IMR-90 (cell line): ENCODE measurements around the gene MRPL1. TPM values are rescaled to one million over a fixed set of nuclear protein-coding genes. Genes with fewer than 3 reads are reported as not detected.

Source experiments
- ATAC-seq: fragments of 200-7000 bp; cut with Tn5 transposase; 2 replicates; pipeline ENCODE4 v1.9.1; 2020; ENCODE audit warnings: low read depth, mild to moderate bottlenecking, moderate library complexity
- BruUV-seq: library from RNA; stranded (reverse); fragments of 400-500 nt; replicated peaks from 2 replicates; lab custom pipeline; 2021; lab: Mats Ljungman, UMichigan
- CTCF ChIA-PET: fragments of 300-600 bp; formaldehyde crosslinking; extraction: SDS; loops from one replicate; lab custom pipeline; 2021; ENCODE audit warnings: antibody characterized with exemption; lab: Yijun Ruan, JAX
- POLR2A ChIA-PET: fragments of 300-600 bp; sonication (Branson Sonifier 250); formaldehyde crosslinking; loops from one replicate; lab custom pipeline; 2022; ENCODE audit warnings: antibody characterized with exemption; ENCODE audit not compliant: unreplicated experiment; lab: Charles Lee
- DNase-seq: peaks from one replicate; pipeline ENCODE4 v3.0.0; 2013
- H2AFZ ChIP-seq: replicated peaks from 2 replicates; pipeline ENCODE3; 2013; ENCODE audit warnings: low read length, mild to moderate bottlenecking; ENCODE audit not compliant: poor library complexity
- H2AK5ac ChIP-seq: 2 replicates; pipeline ENCODE4 v1.6.1; 2013; ENCODE audit warnings: low read depth, low read length, inconsistent platforms
- H2AK9ac ChIP-seq: replicated peaks from 2 replicates; pipeline ENCODE3; 2013; ENCODE audit warnings: mild to moderate bottlenecking, low read depth, low read length, moderate library complexity; ENCODE audit not compliant: poor library complexity
- H2BK120ac ChIP-seq: 2 replicates; pipeline ENCODE4 v1.6.1; 2013; ENCODE audit warnings: low read depth, low read length, inconsistent platforms
- H2BK15ac ChIP-seq: 3 replicates; pipeline ENCODE4 v1.6.1; 2013; ENCODE audit warnings: low read depth, low read length, inconsistent platforms
- H2BK20ac ChIP-seq: 2 replicates; pipeline ENCODE4 v1.6.1; 2013; ENCODE audit warnings: low read depth, mild to moderate bottlenecking, inconsistent platforms, low read length, moderate library complexity
- H2BK5ac ChIP-seq: 2 replicates; pipeline ENCODE4 v1.6.1; 2013; ENCODE audit warnings: mild to moderate bottlenecking, low read depth, low read length, inconsistent platforms; ENCODE audit not compliant: poor library complexity, severe bottlenecking
- H3K14ac ChIP-seq: replicated peaks from 2 replicates; pipeline ENCODE4 v1.6.1; 2013; ENCODE audit warnings: low read depth, low read length, inconsistent platforms
- H3K18ac ChIP-seq: 2 replicates; pipeline ENCODE4 v1.6.1; 2013; ENCODE audit warnings: low read depth, low read length, control low read depth
- H3K23ac ChIP-seq: 2 replicates; pipeline ENCODE4 v1.6.1; 2013; ENCODE audit warnings: low read depth, low read length, inconsistent platforms
- H3K27ac ChIP-seq: 2 replicates; pipeline ENCODE4 v1.5.1; 2013; ENCODE audit warnings: mild to moderate bottlenecking, control low read depth, low read length; ENCODE audit not compliant: insufficient read depth
- H3K27me3 ChIP-seq: 2 replicates; pipeline ENCODE4 v1.6.1; 2013; ENCODE audit warnings: low read length; ENCODE audit not compliant: control insufficient read depth, insufficient read depth
- H3K36me3 ChIP-seq: 2 replicates; pipeline ENCODE4 v1.6.1; 2013; ENCODE audit warnings: low read length, mixed read lengths; ENCODE audit not compliant: control insufficient read depth, insufficient read depth
- H3K4ac ChIP-seq: 2 replicates; pipeline ENCODE4 v1.6.1; 2013; ENCODE audit warnings: low read depth, low read length, inconsistent platforms
- H3K4me1 ChIP-seq: 2 replicates; pipeline ENCODE4 v1.6.1; 2013; ENCODE audit warnings: low read length, mixed read lengths; ENCODE audit not compliant: control insufficient read depth, insufficient read depth
- H3K4me2 ChIP-seq: 2 replicates; pipeline ENCODE4 v1.6.1; 2013; ENCODE audit warnings: low read depth, mild to moderate bottlenecking, control low read depth, low read length, moderate library complexity
- H3K4me3 ChIP-seq: 2 replicates; pipeline ENCODE4 v1.5.1; 2013; ENCODE audit warnings: low read depth, mild to moderate bottlenecking, control low read depth, low read length, moderate library complexity; ENCODE audit not compliant: insufficient read depth
- H3K56ac ChIP-seq: 2 replicates; pipeline ENCODE4 v1.6.1; 2013; ENCODE audit warnings: low read length, inconsistent platforms; ENCODE audit not compliant: insufficient read depth; ENCODE audit errors: extremely low read depth
- H3K79me1 ChIP-seq, 2 experiments: 2 replicates each; pipeline ENCODE4 v1.6.1; 2013; ENCODE audit warnings: low read length in 2 of 2, inconsistent platforms in 1 of 2, low read depth in 1 of 2
- H3K9ac ChIP-seq: 2 replicates; pipeline ENCODE4 v1.6.1; 2013; ENCODE audit warnings: low read depth, low read length, control low read depth
- H3K9me1 ChIP-seq: 2 replicates; pipeline ENCODE4 v1.6.1; 2013; ENCODE audit warnings: low read length, inconsistent platforms; ENCODE audit not compliant: insufficient read depth
- H3K9me3 ChIP-seq: 2 replicates; pipeline ENCODE4 v1.6.1; 2013; ENCODE audit warnings: low read length; ENCODE audit not compliant: control insufficient read depth, insufficient read depth
- H4K20me1 ChIP-seq: 2 replicates; pipeline ENCODE4 v1.6.1; 2013; ENCODE audit warnings: low read length, inconsistent platforms; ENCODE audit not compliant: insufficient read depth
- H4K5ac ChIP-seq: 2 replicates; pipeline ENCODE4 v1.6.1; 2013; ENCODE audit warnings: mild to moderate bottlenecking, low read depth, low read length, control low read depth
- H4K8ac ChIP-seq, 2 experiments: 2 replicates each; pipeline ENCODE4 v1.6.1; 2013; ENCODE audit warnings: low read depth in 2 of 2, low read length in 2 of 2, control low read depth in 1 of 2, inconsistent platforms in 1 of 2
- H4K91ac ChIP-seq: 2 replicates; pipeline ENCODE4 v1.6.1; 2013; ENCODE audit warnings: low read depth, low read length, inconsistent platforms; ENCODE audit not compliant: insufficient read depth
- BHLHE40 ChIP-seq: fragments of 150-350 bp; IDR thresholded peaks from 2 replicates; pipeline ENCODE4 v1.6.1; 2016; ENCODE audit warnings: mild to moderate bottlenecking, low read depth, low read length
- CEBPB ChIP-seq: IDR thresholded peaks from 2 replicates; pipeline ENCODE4 v1.6.1; 2012; ENCODE audit warnings: low read depth, low read length, improper control_type of control experiment
- CHD1 ChIP-seq: IDR thresholded peaks from 2 replicates; pipeline ENCODE4 v1.6.1; 2012; ENCODE audit warnings: low read depth, low read length, improper control_type of control experiment
- CTCF ChIP-seq: conservative IDR thresholded peaks from 2 replicates; pipeline ENCODE4 v1.5.1; 2012; ENCODE audit warnings: mild to moderate bottlenecking, low read depth, low read length, improper control_type of control experiment
- ELK1 ChIP-seq: fragments of 150-350 bp; IDR thresholded peaks from 2 replicates; pipeline ENCODE4 v1.6.1; 2016; ENCODE audit warnings: low read depth, mild to moderate bottlenecking, low read length, moderate library complexity, borderline replicate concordance
- FOS ChIP-seq: fragments of 150-350 bp; IDR thresholded peaks from 2 replicates; pipeline ENCODE4 v1.6.1; 2016; ENCODE audit warnings: low read depth, low read length
- MAFK ChIP-seq: IDR thresholded peaks from 2 replicates; pipeline ENCODE4 v1.6.1; 2012; ENCODE audit warnings: low read depth, low read length, improper control_type of control experiment
- MAZ ChIP-seq: IDR thresholded peaks from 2 replicates; pipeline ENCODE4 v1.6.1; 2012; ENCODE audit warnings: low read depth, mild to moderate bottlenecking, low read length, improper control_type of control experiment, moderate library complexity, borderline replicate concordance
- MXI1 ChIP-seq: IDR thresholded peaks from 2 replicates; pipeline ENCODE4 v1.6.1; 2012; ENCODE audit warnings: low read depth, mild to moderate bottlenecking, low read length, moderate library complexity, borderline replicate concordance
- NFE2L2 ChIP-seq: fragments of 150-350 bp; IDR thresholded peaks from 2 replicates; pipeline ENCODE4 v1.6.1; 2016; ENCODE audit warnings: low read depth, mild to moderate bottlenecking, low read length
- POLR2A ChIP-seq: IDR thresholded peaks from 2 replicates; pipeline ENCODE4 v1.6.1; 2012; ENCODE audit warnings: mild to moderate bottlenecking, low read depth, low read length
- RAD21 ChIP-seq: IDR thresholded peaks from 2 replicates; pipeline ENCODE4 v1.6.1; 2012; ENCODE audit warnings: low read length, improper control_type of control experiment
- RCOR1 ChIP-seq: IDR thresholded peaks from 2 replicates; pipeline ENCODE4 v1.6.1; 2012; ENCODE audit warnings: mild to moderate bottlenecking, low read length, improper control_type of control experiment; ENCODE audit not compliant: insufficient replicate concordance
- RFX5 ChIP-seq: IDR thresholded peaks from 2 replicates; pipeline ENCODE4 v1.8.0; 2012; ENCODE audit warnings: low read depth, mild to moderate bottlenecking, low read length, moderate library complexity
- SMC3 ChIP-seq: fragments of 150-350 bp; IDR thresholded peaks from 2 replicates; pipeline ENCODE4 v1.6.1; 2016; ENCODE audit warnings: low read depth, mild to moderate bottlenecking, antibody characterized with exemption, low read length, moderate library complexity
- USF2 ChIP-seq: fragments of 150-350 bp; IDR thresholded peaks from 2 replicates; pipeline ENCODE4 v1.6.1; 2017; ENCODE audit warnings: mild to moderate bottlenecking, antibody characterized with exemption, low read length, low read depth
- WGBS, 2 experiments: methylation state at CpG; one replicate each; pipeline versions ENCODE4 v1.1.5 to v1.1.7; 2013; ENCODE audit warnings: missing lambda C conversion rate in 2 of 2; ENCODE audit not compliant: insufficient read length in 1 of 2; ENCODE audit errors: extremely low coverage in 2 of 2; 5-methylcytosine and 5-hydroxymethylcytosine counted together
- dilution Hi-C: fragments of 300-500 bp; cut with HindIII; formaldehyde crosslinking; loops from one replicate; pipeline ENCODE4 v1.14.3; 2018; ENCODE audit warnings: low sequenced_read_pairs; ENCODE audit not compliant: unreplicated experiment
- in situ Hi-C: fragments of 300-500 bp; cut with MboI; formaldehyde crosslinking; loops from 3 replicates; pipeline ENCODE4 v1.14.3; 2019; ENCODE audit warnings: low sequenced_read_pairs, inconsistent platforms, mixed read lengths
- intact Hi-C: fragments of 100-400 bp; cut with micrococcal nuclease; formaldehyde crosslinking; loops from 2 replicates; pipeline ENCODE4 v1.10.0; 2022
- polyA plus RNA-seq, 3 experiments: library from polyadenylated mRNA; depleted of rRNA; stranded (reverse); fragments of >200 nt; gene quantifications; 2 replicates each; pipeline ENCODE4 v1.2.3, GENCODE V29; 2012; ENCODE audit warnings: low replicate concordance in 1 of 3
- total RNA-seq: library from RNA; depleted of rRNA; stranded (reverse); fragments of >200 nt; gene quantifications from 2 replicates; pipeline ENCODE4 v1.2.3, GENCODE V29; 2012

MRPL1 gene
- total and polyA plus RNA-seq, 2 of the 4 experiments (the other 2 are of a cell fraction), result 13.4 to 22.5 TPM

GRCh38 chr4:77990904-77991358 lies 128.3 kb downstream of the MRPL1 start:
- H3K9ac ChIP-seq, result no peak overlapping the region
- no peak for TF ChIP-seq MXI1
- no peak for TF ChIP-seq CEBPB
- TF ChIP-seq SMC3, result no peak
- TF ChIP-seq CHD1, result no peak
- no peak for TF ChIP-seq RFX5
- no peak for TF ChIP-seq ELK1
- TF ChIP-seq MAFK, result no peak
- TF ChIP-seq NFE2L2, result no peak
- TF ChIP-seq USF2, result no peak
- TF ChIP-seq POLR2A, result no peak
- no peak for TF ChIP-seq FOS
- no peak for TF ChIP-seq MAZ
- TF ChIP-seq CTCF, result no peak
- TF ChIP-seq RAD21, result no peak
- no peak for TF ChIP-seq BHLHE40
- TF ChIP-seq RCOR1, result no peak
- no peaks in the 10 kb centered on the region for H3K9me3 ChIP-seq
- dilution Hi-C loops (no loop called here), intact Hi-C loops (no loop called here), in situ Hi-C loops (no loop called here)
- no peaks in the 10 kb centered on the region for H3K36me3 ChIP-seq
- H3K14ac ChIP-seq, result no peak overlapping the region
- H3K4ac ChIP-seq, result no peak overlapping the region
- BruUV-seq, result no TSS peak
- no peaks in the 10 kb centered on the region for H4K20me1 ChIP-seq
- no peak overlapping the region for H3K27ac ChIP-seq
- no peak overlapping the region for H4K8ac ChIP-seq
- H2BK20ac ChIP-seq, result no peak overlapping the region
- POLR2A ChIA-PET, result no interaction called here
- H3K4me2 ChIP-seq, result no peak overlapping the region
- no peak overlapping the region for H2AK5ac ChIP-seq
- CTCF ChIA-PET, result no interaction called here
- no peak overlapping the region for H4K91ac ChIP-seq
- H3K56ac ChIP-seq, result no peak overlapping the region
- H3K4me3 ChIP-seq, result no peak overlapping the region
- WGBS, 2 experiments, result no CpG with 5 or more reads among the region's 2 CpGs
- H3K27me3 ChIP-seq, result peaks cover 2% of the 10 kb centered on the region; the same call in 1 of the 2 replicates
- no peak for ATAC-seq
- no peak overlapping the region for H3K18ac ChIP-seq
- no peak overlapping the region for H2AFZ ChIP-seq
- no peaks in the 10 kb centered on the region for H3K4me1 ChIP-seq
- no peaks in the 10 kb centered on the region for H3K79me1 ChIP-seq
- H2AK9ac ChIP-seq, result no peak overlapping the region
- H2BK5ac ChIP-seq, result no peak overlapping the region
- DNase-seq, result no peak
- no peak overlapping the region for H2BK120ac ChIP-seq
- H4K5ac ChIP-seq, result no peak overlapping the region
- H3K9me1 ChIP-seq, result no peaks in the 10 kb centered on the region
- H2BK15ac ChIP-seq, result no peak overlapping the region
- no peak overlapping the region for H3K23ac ChIP-seq
